GM23338 (cell line): ENCODE data around the gene STRA6. TPM values are rescaled to one million over a fixed set of nuclear protein-coding genes. Genes with fewer than 3 reads are reported as not detected.
A peak's percentile ranks its signal among the peaks of the same experiment; 100 is the strongest.

ENCODE experiments used
- ATAC-seq: fragments of 200-7000 bp; cut with Tn5 transposase; 3 replicates; pipeline ENCODE4 v1.9.1; 2020
- DNase-seq: peaks from one replicate; pipeline ENCODE4 v3.0.0-alpha.2; 2015; ENCODE audit warnings: low spot score
- H2AFZ ChIP-seq: fragments of 200-600 bp; sonication (generic); 2 replicates; pipeline ENCODE4 v1.8.0; 2016; ENCODE audit warnings: antibody characterized with exemption, mild to moderate bottlenecking, moderate library complexity
- H3F3A ChIP-seq: fragments of 200-600 bp; sonication (generic); replicated peaks from 2 replicates; pipeline ENCODE4 v1.8.0; 2017; ENCODE audit warnings: antibody characterized with exemption, mixed run types, low read depth
- H3K27ac ChIP-seq: fragments of 200-600 bp; sonication (generic); 2 replicates; pipeline ENCODE4 v1.6.1; 2016; ENCODE audit warnings: low read depth
- H3K27me3 ChIP-seq: fragments of 200-600 bp; sonication (generic); 2 replicates; pipeline ENCODE4 v1.8.0; 2016; ENCODE audit warnings: mild to moderate bottlenecking, mixed run types, moderate library complexity; ENCODE audit not compliant: insufficient read depth
- H3K36me3 ChIP-seq: fragments of 200-600 bp; sonication (generic); 2 replicates; pipeline ENCODE4 v1.8.0; 2016; ENCODE audit warnings: mild to moderate bottlenecking; ENCODE audit not compliant: insufficient read depth
- H3K4me1 ChIP-seq: fragments of 200-600 bp; sonication (generic); 2 replicates; pipeline ENCODE4 v1.8.0; 2016; ENCODE audit warnings: mild to moderate bottlenecking, moderate library complexity; ENCODE audit not compliant: insufficient read depth
- H3K4me2 ChIP-seq: fragments of 200-600 bp; sonication (generic); 2 replicates; pipeline ENCODE4 v1.7.1; 2017; ENCODE audit warnings: mixed run types
- H3K4me3 ChIP-seq: fragments of 200-600 bp; sonication (generic); 2 replicates; pipeline ENCODE4 v1.6.1; 2016; ENCODE audit warnings: mixed run types
- H3K79me2 ChIP-seq: fragments of 200-600 bp; sonication (generic); replicated peaks from 2 replicates; pipeline ENCODE4 v1.8.0; 2017; ENCODE audit warnings: mild to moderate bottlenecking; ENCODE audit not compliant: insufficient read depth
- H3K9me2 ChIP-seq: fragments of 200-600 bp; sonication (generic); 2 replicates; pipeline ENCODE4 v1.8.0; 2017; ENCODE audit not compliant: insufficient read depth
- H4K20me1 ChIP-seq: fragments of 200-600 bp; sonication (generic); replicated peaks from 2 replicates; pipeline ENCODE4 v1.8.0; 2017; ENCODE audit warnings: mild to moderate bottlenecking; ENCODE audit not compliant: insufficient read depth
- H3K27ac Mint-ChIP-seq: 2 replicates; pipeline ENCODE4 v1.8.0; 2020; ENCODE audit warnings: inconsistent platforms, mild to moderate bottlenecking, moderate library complexity, mixed read lengths
- H3K27me3 Mint-ChIP-seq: 3 replicates; pipeline ENCODE4 v1.8.0; 2022; ENCODE audit warnings: low read depth, mild to moderate bottlenecking, moderate library complexity, mixed read lengths, inconsistent platforms; ENCODE audit not compliant: insufficient read depth, poor library complexity
- H3K36me3 Mint-ChIP-seq: 3 replicates; pipeline ENCODE4 v1.8.0; 2021; ENCODE audit warnings: low read depth, mild to moderate bottlenecking, inconsistent platforms, moderate library complexity, mixed read lengths
- H3K4me1 Mint-ChIP-seq: 3 replicates; pipeline ENCODE4 v1.8.0; 2020; ENCODE audit warnings: mild to moderate bottlenecking, inconsistent platforms, mixed read lengths
- H3K4me3 Mint-ChIP-seq: 3 replicates; pipeline ENCODE4 v1.8.0; 2021; ENCODE audit warnings: moderate library complexity, mild to moderate bottlenecking, inconsistent platforms, mixed read lengths
- H3K9me3 Mint-ChIP-seq: 3 replicates; pipeline ENCODE4 v1.8.0; 2020; ENCODE audit warnings: moderate library complexity, mild to moderate bottlenecking, inconsistent platforms, mixed read lengths
- EZH2 ChIP-seq: fragments of 200-600 bp; sonication (generic); IDR thresholded peaks from one replicate; pipeline ENCODE4 v1.8.0; 2017; ENCODE audit warnings: antibody characterized with exemption, mild to moderate bottlenecking, low read depth; ENCODE audit not compliant: unreplicated experiment
- JUNB ChIP-seq: IDR thresholded peaks from one replicate; pipeline ENCODE4 v1.6.1; 2016; ENCODE audit warnings: antibody characterized with exemption; ENCODE audit not compliant: unreplicated experiment
- NANOG ChIP-seq: IDR thresholded peaks from 2 replicates; pipeline ENCODE4 v1.6.1; 2016; ENCODE audit warnings: antibody characterized with exemption, borderline replicate concordance
- POLR2AphosphoS5 ChIP-seq: IDR thresholded peaks from 2 replicates; pipeline ENCODE4 v1.6.1; 2016; ENCODE audit warnings: antibody characterized with exemption, low read depth
- polyA plus RNA-seq: library from polyadenylated mRNA; unstranded; fragments of >200 nt; fragmentation: Nextera tagmentation; extraction: Ambion mirVana; gene quantifications from 2 replicates; pipeline ENCODE4 v1.2.1, GENCODE V29; 2016
- total RNA-seq: library from RNA; depleted of rRNA; stranded (reverse); fragments of >200 nt; shearing (Covaris generic); gene quantifications from 2 replicates; pipeline ENCODE4 v1.2.3, GENCODE V29; 2014
- TF ChIP-seq, protein P1 (sequence below): fragments of 250-450 bp; sonication (Bioruptor Pico); IDR thresholded peaks from 2 replicates; pipeline ENCODE4 v1.5.0; 2020; ENCODE audit warnings: mild to moderate bottlenecking, moderate library complexity
- TF ChIP-seq, protein P2 (sequence below): IDR thresholded peaks from 2 replicates; pipeline ENCODE4 v1.6.1; 2016; ENCODE audit warnings: antibody characterized with exemption

The STRA6 gene
- total and polyA plus RNA-seq, 2 experiments from 2014 or later = 8.2 to 9.9 TPM

GRCh38 chr15:74174958-74175253 is 27.7 kb downstream of the STRA6 start (continued):
- TF ChIP-seq, protein P1, sequence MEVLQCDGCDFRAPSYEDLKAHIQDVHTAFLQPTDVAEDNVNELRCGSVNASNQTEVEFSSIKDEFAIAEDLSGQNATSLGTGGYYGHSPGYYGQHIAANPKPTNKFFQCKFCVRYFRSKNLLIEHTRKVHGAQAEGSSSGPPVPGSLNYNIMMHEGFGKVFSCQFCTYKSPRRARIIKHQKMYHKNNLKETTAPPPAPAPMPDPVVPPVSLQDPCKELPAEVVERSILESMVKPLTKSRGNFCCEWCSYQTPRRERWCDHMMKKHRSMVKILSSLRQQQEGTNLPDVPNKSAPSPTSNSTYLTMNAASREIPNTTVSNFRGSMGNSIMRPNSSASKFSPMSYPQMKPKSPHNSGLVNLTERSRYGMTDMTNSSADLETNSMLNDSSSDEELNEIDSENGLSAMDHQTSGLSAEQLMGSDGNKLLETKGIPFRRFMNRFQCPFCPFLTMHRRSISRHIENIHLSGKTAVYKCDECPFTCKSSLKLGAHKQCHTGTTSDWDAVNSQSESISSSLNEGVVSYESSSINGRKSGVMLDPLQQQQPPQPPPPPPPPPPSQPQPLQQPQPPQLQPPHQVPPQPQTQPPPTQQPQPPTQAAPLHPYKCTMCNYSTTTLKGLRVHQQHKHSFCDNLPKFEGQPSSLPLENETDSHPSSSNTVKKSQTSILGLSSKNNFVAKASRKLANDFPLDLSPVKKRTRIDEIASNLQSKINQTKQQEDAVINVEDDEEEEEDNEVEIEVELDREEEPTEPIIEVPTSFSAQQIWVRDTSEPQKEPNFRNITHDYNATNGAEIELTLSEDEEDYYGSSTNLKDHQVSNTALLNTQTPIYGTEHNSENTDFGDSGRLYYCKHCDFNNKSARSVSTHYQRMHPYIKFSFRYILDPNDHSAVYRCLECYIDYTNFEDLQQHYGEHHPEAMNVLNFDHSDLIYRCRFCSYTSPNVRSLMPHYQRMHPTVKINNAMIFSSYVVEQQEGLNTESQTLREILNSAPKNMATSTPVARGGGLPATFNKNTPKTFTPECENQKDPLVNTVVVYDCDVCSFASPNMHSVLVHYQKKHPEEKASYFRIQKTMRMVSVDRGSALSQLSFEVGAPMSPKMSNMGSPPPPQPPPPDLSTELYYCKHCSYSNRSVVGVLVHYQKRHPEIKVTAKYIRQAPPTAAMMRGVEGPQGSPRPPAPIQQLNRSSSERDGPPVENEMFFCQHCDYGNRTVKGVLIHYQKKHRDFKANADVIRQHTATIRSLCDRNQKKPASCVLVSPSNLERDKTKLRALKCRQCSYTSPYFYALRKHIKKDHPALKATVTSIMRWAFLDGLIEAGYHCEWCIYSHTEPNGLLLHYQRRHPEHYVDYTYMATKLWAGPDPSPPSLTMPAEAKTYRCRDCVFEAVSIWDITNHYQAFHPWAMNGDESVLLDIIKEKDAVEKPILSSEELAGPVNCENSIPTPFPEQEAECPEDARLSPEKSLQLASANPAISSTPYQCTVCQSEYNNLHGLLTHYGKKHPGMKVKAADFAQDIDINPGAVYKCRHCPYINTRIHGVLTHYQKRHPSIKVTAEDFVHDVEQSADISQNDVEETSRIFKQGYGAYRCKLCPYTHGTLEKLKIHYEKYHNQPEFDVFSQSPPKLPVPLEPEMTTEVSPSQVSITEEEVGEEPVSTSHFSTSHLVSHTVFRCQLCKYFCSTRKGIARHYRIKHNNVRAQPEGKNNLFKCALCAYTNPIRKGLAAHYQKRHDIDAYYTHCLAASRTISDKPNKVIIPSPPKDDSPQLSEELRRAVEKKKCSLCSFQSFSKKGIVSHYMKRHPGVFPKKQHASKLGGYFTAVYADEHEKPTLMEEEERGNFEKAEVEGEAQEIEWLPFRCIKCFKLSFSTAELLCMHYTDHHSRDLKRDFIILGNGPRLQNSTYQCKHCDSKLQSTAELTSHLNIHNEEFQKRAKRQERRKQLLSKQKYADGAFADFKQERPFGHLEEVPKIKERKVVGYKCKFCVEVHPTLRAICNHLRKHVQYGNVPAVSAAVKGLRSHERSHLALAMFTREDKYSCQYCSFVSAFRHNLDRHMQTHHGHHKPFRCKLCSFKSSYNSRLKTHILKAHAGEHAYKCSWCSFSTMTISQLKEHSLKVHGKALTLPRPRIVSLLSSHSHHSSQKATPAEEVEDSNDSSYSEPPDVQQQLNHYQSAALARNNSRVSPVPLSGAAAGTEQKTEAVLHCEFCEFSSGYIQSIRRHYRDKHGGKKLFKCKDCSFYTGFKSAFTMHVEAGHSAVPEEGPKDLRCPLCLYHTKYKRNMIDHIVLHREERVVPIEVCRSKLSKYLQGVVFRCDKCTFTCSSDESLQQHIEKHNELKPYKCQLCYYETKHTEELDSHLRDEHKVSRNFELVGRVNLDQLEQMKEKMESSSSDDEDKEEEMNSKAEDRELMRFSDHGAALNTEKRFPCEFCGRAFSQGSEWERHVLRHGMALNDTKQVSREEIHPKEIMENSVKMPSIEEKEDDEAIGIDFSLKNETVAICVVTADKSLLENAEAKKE (CRISPR knock-in tag) = no peak

DNA sequence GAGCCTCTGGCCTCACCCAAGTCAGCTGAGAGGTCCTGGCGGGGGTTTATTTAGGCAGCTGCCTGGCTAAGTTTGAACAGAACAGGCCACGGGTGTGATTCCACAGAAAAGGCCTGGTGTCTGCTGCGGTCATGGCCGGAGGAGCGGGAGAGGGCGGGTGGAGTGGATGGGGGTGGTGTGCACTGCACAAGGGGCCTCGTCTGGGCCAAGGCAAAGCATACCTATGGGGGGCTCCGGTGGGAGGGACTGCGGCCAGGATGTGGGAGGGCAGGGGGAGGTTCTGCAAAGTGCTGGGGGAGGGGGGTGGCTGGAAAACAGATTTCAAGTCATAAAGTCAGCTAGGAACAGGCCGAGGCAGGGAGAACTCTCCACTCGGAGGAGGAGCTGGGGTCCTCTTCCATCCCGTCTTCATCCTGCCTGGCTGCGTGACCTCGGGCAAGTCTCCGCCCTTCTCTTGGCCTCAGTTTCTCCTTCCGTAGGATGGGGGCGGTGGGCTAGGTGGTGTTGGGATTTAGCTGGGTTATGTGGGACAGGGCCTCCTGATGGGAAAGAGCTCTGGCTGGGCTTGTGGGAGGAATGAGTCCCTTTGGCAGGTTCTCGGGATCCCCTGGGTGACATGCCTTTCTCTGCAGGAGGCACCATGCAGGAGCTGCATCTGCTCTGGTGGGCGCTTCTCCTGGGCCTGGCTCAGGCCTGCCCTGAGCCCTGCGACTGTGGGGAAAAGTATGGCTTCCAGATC is 28.2 kb downstream of the STRA6 start:
- Mint-ChIP-seq H3K4me3 (no peak overlapping the region), H3K4me1 (peaks cover 43% of the 10 kb centered on the region), H3K27me3 (peaks cover 28% of the 10 kb centered on the region), H3K9me3 (no peaks in the 10 kb centered on the region), H3K27ac (no peak overlapping the region), H3K36me3 (no peaks in the 10 kb centered on the region)
- no peaks in the 10 kb centered on the region for H3K27me3 ChIP-seq
- ATAC-seq = peak; percentile 3; the same call in 2 of the 3 replicates
- H3K36me3 ChIP-seq = no peaks in the 10 kb centered on the region; the same call in 1 of the 2 replicates
- no peaks in the 10 kb centered on the region for H3K9me2 ChIP-seq
- no peaks in the 10 kb centered on the region for H3K79me2 ChIP-seq
- peak overlapping the region; percentile 87; the same call in 1 of the 2 replicates for H2AFZ ChIP-seq
- no peak overlapping the region; the same call in 1 of the 2 replicates for H3K4me2 ChIP-seq
- no peak overlapping the region for H3K27ac ChIP-seq
- H3F3A ChIP-seq = no peaks in the 10 kb centered on the region
- H3K4me1 ChIP-seq = peaks cover 17% of the 10 kb centered on the region
- no peak overlapping the region for H3K4me3 ChIP-seq
- H4K20me1 ChIP-seq = no peaks in the 10 kb centered on the region
- no peak for DNase-seq
- TF ChIP-seq, protein P1 (CRISPR knock-in tag) = no peak
- TF ChIP-seq NANOG = no peak
- TF ChIP-seq JUNB = no peak
- no peak for TF ChIP-seq EZH2
- no peak for TF ChIP-seq POLR2AphosphoS5
- TF ChIP-seq, protein P2, sequence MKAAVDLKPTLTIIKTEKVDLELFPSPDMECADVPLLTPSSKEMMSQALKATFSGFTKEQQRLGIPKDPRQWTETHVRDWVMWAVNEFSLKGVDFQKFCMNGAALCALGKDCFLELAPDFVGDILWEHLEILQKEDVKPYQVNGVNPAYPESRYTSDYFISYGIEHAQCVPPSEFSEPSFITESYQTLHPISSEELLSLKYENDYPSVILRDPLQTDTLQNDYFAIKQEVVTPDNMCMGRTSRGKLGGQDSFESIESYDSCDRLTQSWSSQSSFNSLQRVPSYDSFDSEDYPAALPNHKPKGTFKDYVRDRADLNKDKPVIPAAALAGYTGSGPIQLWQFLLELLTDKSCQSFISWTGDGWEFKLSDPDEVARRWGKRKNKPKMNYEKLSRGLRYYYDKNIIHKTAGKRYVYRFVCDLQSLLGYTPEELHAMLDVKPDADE = no peak
